Measurements from ENCODE around the gene PLA2G5.

The PLA2G5 gene

GRCh38 chr1:20063861-20064292 lies 6.1 kb upstream of the PLA2G5 start:
- no peak for DNase-seq (ENCODE audit: low read depth in 2 of 2, low spot score in 1 of 2)

- no peak for DNase-seq (ENCODE audit: low read depth in 2 of 2, low spot score in 1 of 2)
These were observed 1.3 kb upstream of the PLA2G5 start for GRCh38 chr1:20068722-20069121.

GRCh38 chr1:20070357-20070756 lies 363 bp downstream of the PLA2G5 start:
- DNase-seq (ENCODE audit: low read depth in 2 of 2, low spot score in 1 of 2), result no peak

- DNase-seq (ENCODE audit: low read depth in 2 of 2, low spot score in 1 of 2), result no peak
These were observed 1.4 kb downstream of the PLA2G5 start for GRCh38 chr1:20071416-20071815.

GRCh38 chr1:20072771-20073170 lies 2.8 kb downstream of the PLA2G5 start:
- no peak for DNase-seq (ENCODE audit: low read depth in 2 of 2, low spot score in 1 of 2)

GRCh38 chr1:20073256-20073655 lies 3.3 kb downstream of the PLA2G5 start:
- no peak for DNase-seq (ENCODE audit: low read depth in 2 of 2, low spot score in 1 of 2)

GRCh38 chr1:20074055-20074724 lies 4.2 kb downstream of the PLA2G5 start:
- no peak for DNase-seq (ENCODE audit: low read depth in 2 of 2, low spot score in 1 of 2)

GRCh38 chr1:20074725-20075171 lies 4.8 kb downstream of the PLA2G5 start:
- no peak for DNase-seq (ENCODE audit: low read depth in 2 of 2, low spot score in 1 of 2)

GRCh38 chr1:20075345-20075744 lies 5.4 kb downstream of the PLA2G5 start:
- DNase-seq (ENCODE audit: low read depth in 2 of 2, low spot score in 1 of 2), result no peak

GRCh38 chr1:20076223-20076622 lies 6.2 kb downstream of the PLA2G5 start:
- DNase-seq (ENCODE audit: low read depth in 2 of 2, low spot score in 1 of 2), result no peak

- DNase-seq (ENCODE audit: low read depth in 2 of 2, low spot score in 1 of 2), result no peak
These were observed 6.9 kb downstream of the PLA2G5 start for GRCh38 chr1:20076710-20077461.

- no peak for DNase-seq (ENCODE audit: low read depth in 2 of 2, low spot score in 1 of 2)
These were observed 8.2 kb downstream of the PLA2G5 start for GRCh38 chr1:20078171-20078651.

GRCh38 chr1:20078711-20079110 lies 8.7 kb downstream of the PLA2G5 start:
- DNase-seq (ENCODE audit: low read depth in 2 of 2, low spot score in 1 of 2), result no peak

GRCh38 chr1:20079661-20080305 lies 9.8 kb downstream of the PLA2G5 start:
- no peak for DNase-seq (ENCODE audit: low read depth in 2 of 2, low spot score in 1 of 2)

GRCh38 chr1:20080441-20081352 lies 10.7 kb downstream of the PLA2G5 start:
- no peak for DNase-seq (ENCODE audit: low read depth in 2 of 2, low spot score in 1 of 2)

GRCh38 chr1:20081353-20081810 lies 11.4 kb downstream of the PLA2G5 start:
- DNase-seq (ENCODE audit: low read depth in 2 of 2, low spot score in 1 of 2), result no peak

- no peak for DNase-seq (ENCODE audit: low read depth in 2 of 2, low spot score in 1 of 2)
These were observed 12.8 kb downstream of the PLA2G5 start for GRCh38 chr1:20082772-20083171.

GRCh38 chr1:20083178-20083944 lies 13.4 kb downstream of the PLA2G5 start:
- no peak for DNase-seq (ENCODE audit: low read depth in 2 of 2, low spot score in 1 of 2)

- no peak for DNase-seq (ENCODE audit: low read depth in 2 of 2, low spot score in 1 of 2)
These were observed 16.8 kb downstream of the PLA2G5 start for GRCh38 chr1:20086800-20087199.

- DNase-seq (ENCODE audit: low read depth in 2 of 2, low spot score in 1 of 2), result no peak
These were observed 17.7 kb downstream of the PLA2G5 start for GRCh38 chr1:20087668-20088067.

Data from stimulated activated CD8-positive, alpha-beta memory T cell treated with anti-CD3 and anti-CD28 coated beads, Interleukin-4, amount 100 ng/mL, for 4 hours (primary cell).